PC-3 (cell line): Measurements from ENCODE around the gene AIFM3.

Experiments used
- EZH2 ChIP-seq: fragments of 300-600 bp; sonication (generic); IDR thresholded peaks from one replicate; pipeline ENCODE4 v1.6.1; 2017; ENCODE audit warnings: antibody characterized with exemption, mild to moderate bottlenecking, low read length; ENCODE audit not compliant: unreplicated experiment
- EZH2phosphoT487 ChIP-seq: fragments of 300-600 bp; sonication (generic); IDR thresholded peaks from 2 replicates; pipeline ENCODE4 v1.6.1; 2018; ENCODE audit warnings: mild to moderate bottlenecking, antibody characterized with exemption, low read length, borderline replicate concordance
- TF ChIP-seq, protein P1 (sequence below): fragments of 300-600 bp; sonication (generic); conservative IDR thresholded peaks from 2 replicates; pipeline ENCODE4 v1.5.1; 2017; ENCODE audit warnings: antibody characterized with exemption, low read depth, mild to moderate bottlenecking, low read length

- no peak for TF ChIP-seq EZH2phosphoT487
- no peak for TF ChIP-seq EZH2
- TF ChIP-seq, protein P1, sequence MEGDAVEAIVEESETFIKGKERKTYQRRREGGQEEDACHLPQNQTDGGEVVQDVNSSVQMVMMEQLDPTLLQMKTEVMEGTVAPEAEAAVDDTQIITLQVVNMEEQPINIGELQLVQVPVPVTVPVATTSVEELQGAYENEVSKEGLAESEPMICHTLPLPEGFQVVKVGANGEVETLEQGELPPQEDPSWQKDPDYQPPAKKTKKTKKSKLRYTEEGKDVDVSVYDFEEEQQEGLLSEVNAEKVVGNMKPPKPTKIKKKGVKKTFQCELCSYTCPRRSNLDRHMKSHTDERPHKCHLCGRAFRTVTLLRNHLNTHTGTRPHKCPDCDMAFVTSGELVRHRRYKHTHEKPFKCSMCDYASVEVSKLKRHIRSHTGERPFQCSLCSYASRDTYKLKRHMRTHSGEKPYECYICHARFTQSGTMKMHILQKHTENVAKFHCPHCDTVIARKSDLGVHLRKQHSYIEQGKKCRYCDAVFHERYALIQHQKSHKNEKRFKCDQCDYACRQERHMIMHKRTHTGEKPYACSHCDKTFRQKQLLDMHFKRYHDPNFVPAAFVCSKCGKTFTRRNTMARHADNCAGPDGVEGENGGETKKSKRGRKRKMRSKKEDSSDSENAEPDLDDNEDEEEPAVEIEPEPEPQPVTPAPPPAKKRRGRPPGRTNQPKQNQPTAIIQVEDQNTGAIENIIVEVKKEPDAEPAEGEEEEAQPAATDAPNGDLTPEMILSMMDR = no peak
Measured at GRCh38 chr22:21009638-21010425, 42.8 kb downstream of the AIFM3 start.
